GM21737 (cell line): ENCODE measurements around the gene GRIN3B.

Experiments
- ATAC-seq: cut with Tn5 transposase; IDR thresholded peaks from one replicate; pipeline ENCODE4 v1.9.1; 2021; ENCODE audit warnings: mild to moderate bottlenecking, moderate library complexity; ENCODE audit not compliant: unreplicated experiment

GRIN3B gene

GRCh38 chr19:1054102-1055027 is 54.1 kb downstream of the GRIN3B start:
- ATAC-seq: no peak

- ATAC-seq: no peak
Measured at GRCh38 chr19:1055028-1055425, 54.8 kb downstream of the GRIN3B start.

- ATAC-seq: no peak
Measured at GRCh38 chr19:1055886-1056620, 55.8 kb downstream of the GRIN3B start.

- ATAC-seq: no peak
Measured at GRCh38 chr19:1057176-1057855, 57.1 kb downstream of the GRIN3B start.

GRCh38 chr19:1058112-1058511 is 57.9 kb downstream of the GRIN3B start:
- ATAC-seq: no peak
